HepG2 (cell line): ENCODE measurements around the gene IFRD1. TPM values are rescaled to one million over a fixed set of nuclear protein-coding genes. Genes with fewer than 3 reads are reported as not detected.

ENCODE experiments used
- ATAC-seq: fragments of 200-7000 bp; cut with Tn5 transposase; 3 replicates; pipeline ENCODE4 v1.9.1; 2020; ENCODE audit warnings: mild to moderate bottlenecking, moderate library complexity
- BruUV-seq: library from RNA; stranded (reverse); fragments of 400-500 nt; replicated peaks from 2 replicates; lab custom pipeline; 2021; lab: Mats Ljungman, UMichigan
- CTCF ChIA-PET: fragments of 300-600 bp; formaldehyde crosslinking; extraction: SDS; loops from one replicate; lab custom pipeline; 2021; ENCODE audit warnings: low total read pairs, inconsistent platforms, low intra/inter-chr PET ratio; lab: Yijun Ruan, JAX
- POLR2A ChIA-PET: fragments of 350-600 bp; sonication (Branson Sonifier 250); formaldehyde crosslinking; loops from one replicate; lab custom pipeline; 2020; ENCODE audit warnings: antibody characterized with exemption, inconsistent platforms; lab: Yijun Ruan, JAX
- DNase-seq: peaks from one replicate; pipeline ENCODE4 v3.0.0-alpha.2; 2015; ENCODE audit warnings: low spot score
- FAIRE-seq: peaks from 3 replicates; lab custom pipeline; 2011; peaks lifted over from hg19 to GRCh38; lab: Jason Lieb, UNC
- H2AFZ ChIP-seq: one replicate; pipeline ENCODE4 v1.6.1; 2011; ENCODE audit warnings: low read length, inconsistent platforms
- H3K27ac ChIP-seq: fragments of 300-600 bp; 3 replicates; pipeline ENCODE4 v1.8.0; 2011; ENCODE audit warnings: mixed run types, mild to moderate bottlenecking, mixed read lengths, low read length, inconsistent platforms; ENCODE audit not compliant: insufficient read depth; ENCODE audit errors: extremely low read length
- H3K27me3 ChIP-seq, 2 experiments: fragments of 200-600 bp in 1 of 2; 2 replicates in 1 of 2; 3 replicates in 1 of 2; pipeline versions ENCODE4 v1.6.0 to v1.8.0; 2011; ENCODE audit warnings: low read length in 2 of 2, mild to moderate bottlenecking in 2 of 2, moderate library complexity in 2 of 2, inconsistent platforms in 1 of 2; ENCODE audit not compliant: insufficient read depth in 2 of 2, control insufficient read depth in 1 of 2
- H3K36me3 ChIP-seq, 2 experiments: fragments of 200-600 bp in 1 of 2; replicated peaks in 1 of 2; 2 replicates in 1 of 2; 3 replicates in 1 of 2; pipeline versions ENCODE4 v1.5.1 to v1.8.0; 2011; ENCODE audit warnings: low read length in 2 of 2, inconsistent platforms in 1 of 2; ENCODE audit not compliant: insufficient read depth in 2 of 2, control insufficient read depth in 1 of 2
- H3K4me1 ChIP-seq: 2 replicates; pipeline ENCODE4 v1.5.1; 2012; ENCODE audit warnings: low read length, inconsistent platforms; ENCODE audit not compliant: insufficient read depth
- H3K4me2 ChIP-seq: 2 replicates; pipeline ENCODE4 v1.6.0; 2011; ENCODE audit warnings: low read depth, low read length, inconsistent platforms
- H3K4me3 ChIP-seq, 3 experiments: fragments of 200-600 bp in 1 of 3; sonication (generic), shearing (Covaris generic) in 1 of 3; replicated peaks in 1 of 3; 2 replicates each; pipeline ENCODE4 v1.5.1; 2011 to 2016; ENCODE audit warnings: low read length in 3 of 3, inconsistent platforms in 2 of 3, low read depth in 2 of 3, mild to moderate bottlenecking in 2 of 3, control low read depth in 1 of 3, mixed read lengths in 1 of 3; ENCODE audit not compliant: insufficient read depth in 1 of 3
- H3K79me2 ChIP-seq: one replicate; pipeline ENCODE4 v1.6.1; 2011; ENCODE audit warnings: low read length, inconsistent platforms; ENCODE audit not compliant: insufficient read depth
- H3K9ac ChIP-seq: 2 replicates; pipeline ENCODE4 v1.6.0; 2011; ENCODE audit warnings: mild to moderate bottlenecking, low read depth, low read length, inconsistent platforms; ENCODE audit not compliant: insufficient read depth
- H3K9me3 ChIP-seq: 2 replicates; pipeline ENCODE4 v1.5.1; 2012; ENCODE audit warnings: mild to moderate bottlenecking, low read length
- H4K20me1 ChIP-seq: 2 replicates; pipeline ENCODE4 v1.6.0; 2011; ENCODE audit warnings: inconsistent platforms, mild to moderate bottlenecking, low read length, moderate library complexity; ENCODE audit not compliant: insufficient read depth
- CTCF ChIP-seq: sonication (generic); formaldehyde crosslinking; IDR thresholded peaks from 2 replicates; pipeline ENCODE4 v1.5.0; 2020; ENCODE audit warnings: mild to moderate bottlenecking, missing genetic modification reagents, moderate library complexity
- MED1 ChIP-seq: sonication (generic); formaldehyde crosslinking; IDR thresholded peaks from 2 replicates; pipeline ENCODE4 v1.4.0; 2020; ENCODE audit warnings: missing genetic modification reagents
- PAF1 ChIP-seq: IDR thresholded peaks from 2 replicates; pipeline ENCODE4 v1.6.1; 2016; ENCODE audit warnings: missing genetic modification reagents, missing compliant biosample characterization
- RAD21 ChIP-seq: fragments of 450-650 bp; formaldehyde crosslinking; IDR thresholded peaks from 2 replicates; pipeline ENCODE4 v1.5.0; 2020; ENCODE audit warnings: mild to moderate bottlenecking
- SMC3 ChIP-seq: IDR thresholded peaks from 2 replicates; pipeline ENCODE4 v1.6.1; 2011; ENCODE audit warnings: low read length, improper control_type of control experiment
- STAG1 ChIP-seq: sonication (generic); formaldehyde crosslinking; IDR thresholded peaks from 2 replicates; pipeline ENCODE4 v1.4.0; 2020; ENCODE audit warnings: missing genetic modification reagents
- WGBS: methylation state at CpG from one replicate; pipeline ENCODE4 v1.1.6; 2017; ENCODE audit warnings: low lambda C conversion rate; 5-methylcytosine and 5-hydroxymethylcytosine counted together
- in situ Hi-C: cut with HindIII; loops from 2 replicates; pipeline ENCODE4 v1.10.0; 2017; ENCODE audit warnings: low pct_unique_long_range_greater_than_20kb; ENCODE audit not compliant: extremely low pct_ligation_motif_present
- intact Hi-C: fragments of 100-400 bp; cut with micrococcal nuclease; formaldehyde crosslinking; loops from one replicate; pipeline ENCODE4 v1.10.0; 2022; ENCODE audit not compliant: unreplicated experiment
- polyA plus RNA-seq, 8 experiments: library from polyadenylated mRNA; depleted of rRNA in 3 of 8; stranded (reverse) in 7 of 8; unstranded in 1 of 8; fragments of >200 nt; fragmentation: Illumina TruSeq in 4 of 8; extraction: Trizol in 4 of 8; gene quantifications; 2 replicates each; pipeline versions ENCODE4 v1.2.1 to v1.2.3, GENCODE V29; 2011 to 2016; ENCODE audit warnings: low read depth in 4 of 8, missing spikeins in 1 of 8, mixed read lengths in 1 of 8; ENCODE audit not compliant: insufficient read depth in 1 of 8
- total RNA-seq, 5 experiments: library from RNA; depleted of rRNA; stranded (reverse); fragments of >200 nt; fragmentation: Illumina TruSeq; extraction: Trizol; gene quantifications; 2 replicates each; pipeline ENCODE4 v1.2.3, GENCODE V29; 2016; ENCODE audit warnings: low read depth in 1 of 5
- TF ChIP-seq, protein P1 (sequence below): sonication (generic); formaldehyde crosslinking; IDR thresholded peaks from 2 replicates; pipeline ENCODE4 v1.4.0; 2020; ENCODE audit warnings: missing genetic modification reagents

The IFRD1 gene
- total and polyA plus RNA-seq, 2 of the 13 experiments (the other 11 are each of a cell fraction or from before 2014, with no cell fraction given) = 50.9 to 55.5 TPM

GRCh38 chr7:112414855-112415490 is 35.3 kb upstream of the IFRD1 start:
- Histone ChIP-seq H2AFZ (no peak overlapping the region), H3K9ac (no peak overlapping the region), H3K79me2 (no peaks in the 10 kb centered on the region), H3K4me2 (no peak overlapping the region; the same call in 1 of the 2 replicates), H3K27me3 (no peaks in the 10 kb centered on the region), H3K4me3 (no peak overlapping the region), H4K20me1 (no peaks in the 10 kb centered on the region), H3K9me3 (no peaks in the 10 kb centered on the region), H3K27ac (no peak overlapping the region), H3K4me1 (peaks cover 32% of the 10 kb centered on the region), H3K36me3 (no peaks in the 10 kb centered on the region)
- CTCF ChIA-PET = interaction anchor here (1.2 to 2.5 kb wide), 2 partner anchors 651 to 673 kb away, joined by 6 to 16 read pairs; no protein-coding TSS in a partner anchor
- POLR2A ChIA-PET = no interaction called here
- ATAC-seq (peak; percentile 80), DNase-seq (peak; percentile 42), FAIRE-seq (peak; percentile 88)
- BruUV-seq = no TSS peak
- 0% methylated on average over 3 of the region's 3 CpGs for WGBS
- in situ Hi-C loops = loop anchor here (5.0 kb wide), 1 partner anchor 663 kb away; no protein-coding TSS in a partner anchor
- TF ChIP-seq SMC3 = peak; percentile 84
- 0 out of 2 replicates have a peak, but pooled peaks have one; percentile 17 for TF ChIP-seq MED1 (CRISPR knock-in tag)
- no peak for TF ChIP-seq PAF1
- TF ChIP-seq CTCF = peak; percentile 75
- TF ChIP-seq, protein P1, sequence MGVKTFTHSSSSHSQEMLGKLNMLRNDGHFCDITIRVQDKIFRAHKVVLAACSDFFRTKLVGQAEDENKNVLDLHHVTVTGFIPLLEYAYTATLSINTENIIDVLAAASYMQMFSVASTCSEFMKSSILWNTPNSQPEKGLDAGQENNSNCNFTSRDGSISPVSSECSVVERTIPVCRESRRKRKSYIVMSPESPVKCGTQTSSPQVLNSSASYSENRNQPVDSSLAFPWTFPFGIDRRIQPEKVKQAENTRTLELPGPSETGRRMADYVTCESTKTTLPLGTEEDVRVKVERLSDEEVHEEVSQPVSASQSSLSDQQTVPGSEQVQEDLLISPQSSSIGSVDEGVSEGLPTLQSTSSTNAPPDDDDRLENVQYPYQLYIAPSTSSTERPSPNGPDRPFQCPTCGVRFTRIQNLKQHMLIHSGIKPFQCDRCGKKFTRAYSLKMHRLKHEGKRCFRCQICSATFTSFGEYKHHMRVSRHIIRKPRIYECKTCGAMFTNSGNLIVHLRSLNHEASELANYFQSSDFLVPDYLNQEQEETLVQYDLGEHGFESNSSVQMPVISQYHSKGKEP = no peak
- peak; percentile 87 for TF ChIP-seq STAG1 (CRISPR knock-in tag)
- peak; percentile 36; the same call in 1 of the 2 replicates for TF ChIP-seq RAD21 (CRISPR knock-in tag)
- intact Hi-C loops = loop anchor here (1.0 to 10.0 kb wide), 6 partner anchors 82 to 674 kb away; partner anchors contain the start of genes DOCK4 and ZNF277
